Loucy (cell line): ENCODE results near the gene TMEM271.

Experiments used
- CTCF ChIP-seq: fragments of 200-600 bp; sonication (generic); conservative IDR thresholded peaks from 2 replicates; pipeline ENCODE4 v1.5.1; 2014; ENCODE audit warnings: mild to moderate bottlenecking, antibody characterized with exemption, low read length
- EZH2phosphoT487 ChIP-seq: fragments of 200-600 bp; IDR thresholded peaks from 2 replicates; pipeline ENCODE4 v1.6.1; 2018; ENCODE audit warnings: antibody characterized with exemption, mild to moderate bottlenecking, moderate library complexity, borderline replicate concordance

GRCh38 chr4:610411-611261 is 34.5 kb upstream of the TMEM271 start:
- TF ChIP-seq CTCF = no peak
- TF ChIP-seq EZH2phosphoT487 = no peak
